GM19351 (cell line): ENCODE measurements around the gene CLTB.
"Not testable (repeated sequence)": the region's sequence is repeated elsewhere in the genome, so short reads cannot be mapped to it uniquely, and the experiment has no call there.

Experiments used
- ATAC-seq: cut with Tn5 transposase; IDR thresholded peaks from one replicate; pipeline ENCODE4 v1.9.1; 2021; ENCODE audit warnings: mild to moderate bottlenecking, moderate library complexity; ENCODE audit not compliant: unreplicated experiment

CLTB gene

GRCh38 chr5:176429972-176430371 is 13.6 kb upstream of the CLTB start:
- no peak for ATAC-seq

- ATAC-seq, result no peak
Observed at GRCh38 chr5:176427971-176428370, 11.6 kb upstream of the CLTB start.

- no peak for ATAC-seq
Observed at GRCh38 chr5:176426876-176427275, 10.5 kb upstream of the CLTB start.

DNA sequence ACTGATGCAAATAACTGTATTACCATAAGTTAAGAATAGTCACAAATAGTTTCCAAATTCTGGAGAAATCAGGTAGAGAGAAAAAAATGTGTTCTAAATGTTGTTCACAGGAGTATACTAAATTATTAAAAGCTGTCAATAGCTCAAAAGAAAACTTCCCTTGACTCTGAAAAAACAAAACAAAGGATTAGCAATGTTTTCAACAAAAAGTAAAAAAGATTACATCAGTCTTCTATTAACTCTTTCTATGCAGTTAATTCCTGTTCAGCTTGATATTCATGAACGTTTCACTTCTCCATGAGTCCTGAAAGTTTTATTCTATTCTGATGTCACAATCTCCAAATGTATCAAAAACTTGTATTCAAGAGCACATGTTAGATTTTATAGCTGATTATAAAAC is 9.5 kb upstream of the CLTB start:
- no peak for ATAC-seq

GRCh38 chr5:176425138-176425537 is 8.8 kb upstream of the CLTB start:
- no peak for ATAC-seq

GRCh38 chr5:176424181-176424580 is 7.8 kb upstream of the CLTB start:
- no peak for ATAC-seq

- ATAC-seq, result no peak
Observed at GRCh38 chr5:176420972-176421544, 4.7 kb upstream of the CLTB start.

DNA sequence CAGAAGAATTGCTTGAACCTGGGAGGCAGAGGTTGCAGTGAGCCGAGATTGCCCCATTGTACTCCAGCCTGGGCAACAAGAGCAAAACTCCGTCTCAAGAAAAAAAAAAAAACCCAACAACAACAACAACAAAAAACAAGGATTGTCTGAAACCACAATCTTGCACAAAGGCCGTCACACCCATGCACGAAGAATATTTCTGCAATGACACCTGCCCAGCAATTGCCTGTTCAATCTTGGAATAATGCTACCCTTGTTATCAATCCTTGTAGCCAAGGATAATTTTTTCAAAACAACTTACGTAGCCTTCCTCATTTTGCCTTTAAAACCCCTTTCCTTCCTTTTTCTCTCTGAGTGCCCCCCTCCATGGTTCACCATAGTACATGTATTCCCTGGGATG is 3.7 kb upstream of the CLTB start:
- no peak for ATAC-seq

GRCh38 chr5:176418251-176418650 is 1.9 kb upstream of the CLTB start:
- no peak for ATAC-seq

DNA sequence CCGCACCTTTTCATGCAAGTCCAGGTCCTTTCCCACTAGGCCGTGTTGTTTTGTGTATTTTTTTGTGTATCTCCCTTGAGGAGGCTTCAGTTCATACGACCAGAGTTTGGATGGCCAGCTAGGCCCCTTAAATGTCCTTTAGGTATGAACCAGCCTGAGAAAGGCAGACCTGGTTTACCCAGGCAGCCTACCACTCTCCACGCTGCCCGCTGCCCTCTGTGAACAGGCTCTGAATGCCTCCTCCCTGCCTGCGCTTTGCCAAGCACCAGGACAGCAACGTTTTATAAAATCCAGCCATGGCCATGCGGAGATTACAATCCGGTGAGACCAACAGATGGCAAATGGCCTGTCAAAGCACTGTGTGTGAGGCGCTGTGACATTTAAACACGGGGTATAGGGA is 626 bp upstream of the CLTB start:
- no peak for ATAC-seq

DNA sequence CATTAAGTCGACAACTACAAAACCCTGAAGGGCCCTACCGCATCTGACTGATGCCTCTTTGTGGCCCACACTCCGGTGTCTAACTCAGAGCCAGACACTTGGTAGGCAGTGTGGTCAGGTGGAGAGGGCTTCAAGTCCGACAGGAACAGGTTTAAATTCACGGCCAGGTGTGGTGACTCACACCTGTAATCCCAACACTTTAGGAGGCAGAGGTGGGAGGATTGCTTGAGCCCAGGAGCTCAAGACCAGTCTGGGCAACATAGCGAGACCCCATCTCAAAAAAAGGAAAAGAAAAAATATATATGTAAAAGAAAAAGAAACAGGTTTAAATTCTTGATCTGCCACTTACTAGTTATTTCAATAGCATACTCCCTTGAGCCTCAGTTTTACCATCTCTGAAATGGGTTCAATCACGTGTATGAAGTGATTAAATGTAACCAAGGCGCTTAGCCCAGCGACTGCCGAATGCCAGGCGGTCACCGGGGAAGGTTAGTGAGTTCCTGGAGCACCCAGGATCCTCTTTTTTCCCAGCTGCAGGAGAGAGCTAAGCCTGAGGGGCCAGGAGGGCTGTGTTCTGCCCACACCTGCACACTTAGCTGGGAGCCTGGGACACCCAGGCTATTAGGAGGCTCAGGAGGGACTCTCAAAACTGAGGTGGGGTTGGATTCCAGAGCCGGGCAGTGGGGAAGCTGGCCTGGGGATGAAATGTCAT is 943 bp downstream of the CLTB start:
- ATAC-seq, result peak; percentile 1

DNA sequence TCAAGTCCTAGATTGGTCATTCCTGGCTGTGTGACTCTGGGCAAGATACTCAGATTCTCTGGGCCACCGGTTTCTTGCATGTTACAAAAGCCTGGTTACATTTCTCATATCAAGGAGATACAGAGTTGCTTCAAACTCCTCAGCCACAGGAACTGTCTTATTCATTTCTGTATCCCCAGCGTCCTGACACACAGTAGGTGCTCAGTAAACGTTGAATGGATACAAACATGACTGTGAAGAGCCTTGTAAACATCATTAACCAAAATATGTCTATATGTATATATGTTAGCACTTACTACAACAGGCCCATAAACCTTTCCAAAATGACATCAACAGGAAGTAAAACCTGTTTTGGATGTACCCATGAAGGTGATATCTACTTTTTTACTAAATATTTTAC is 1.6 kb downstream of the CLTB start:
- ATAC-seq, result no peak

GRCh38 chr5:176413709-176414191 is 2.6 kb downstream of the CLTB start:
- ATAC-seq, result no peak

DNA sequence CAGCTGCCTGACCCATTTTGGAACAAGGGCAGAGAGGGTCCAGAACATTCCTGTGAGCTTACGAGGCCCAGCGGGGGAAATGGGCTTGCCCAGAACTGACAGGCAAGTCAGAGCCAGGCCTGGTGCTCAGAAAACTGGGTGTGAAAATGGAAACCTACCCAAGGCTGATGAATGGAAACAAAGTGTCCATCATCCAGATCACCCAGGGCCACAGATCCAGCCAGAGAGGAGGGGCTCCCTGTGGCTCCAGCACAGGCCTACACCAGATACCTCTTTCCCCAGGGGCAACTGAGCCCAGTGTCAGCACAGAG is 3.1 kb downstream of the CLTB start:
- no peak for ATAC-seq

DNA sequence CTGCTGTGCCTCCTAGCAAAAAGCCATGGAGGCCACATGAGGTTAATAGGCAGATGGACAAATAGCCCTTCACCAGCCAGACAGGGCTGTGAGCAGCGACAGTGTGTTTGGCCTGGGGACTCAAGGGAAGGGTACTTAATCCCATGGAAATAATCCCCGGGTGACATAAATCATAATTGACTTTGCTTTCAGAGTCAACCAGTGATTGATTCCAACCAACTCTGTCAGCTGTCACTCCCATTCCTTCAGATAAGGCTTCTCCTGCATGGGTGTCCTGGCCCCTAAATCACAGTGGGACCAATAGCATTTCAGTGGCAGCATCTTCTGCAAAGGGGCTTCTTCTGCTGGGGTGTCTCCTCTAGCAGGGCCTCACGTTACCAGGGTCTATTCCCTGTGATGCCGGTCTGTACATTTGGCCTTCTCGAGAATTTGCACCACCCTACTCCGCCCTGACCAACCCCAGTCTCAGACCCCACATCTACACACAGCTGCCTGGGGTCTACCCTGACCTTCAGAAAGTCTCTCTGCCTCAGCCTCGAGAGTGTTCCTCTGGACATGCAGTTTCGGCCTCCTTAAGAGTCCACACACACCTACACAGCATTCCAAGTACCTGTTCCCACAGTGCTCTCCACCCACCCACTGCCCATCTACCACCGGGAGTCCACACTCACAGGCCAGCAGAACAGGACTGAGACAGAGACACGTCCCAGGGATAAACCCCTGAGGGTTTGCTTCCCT is 3.7 kb downstream of the CLTB start:
- ATAC-seq, result no peak

GRCh38 chr5:176410486-176411180 is 5.7 kb downstream of the CLTB start:
- ATAC-seq, result no peak

DNA sequence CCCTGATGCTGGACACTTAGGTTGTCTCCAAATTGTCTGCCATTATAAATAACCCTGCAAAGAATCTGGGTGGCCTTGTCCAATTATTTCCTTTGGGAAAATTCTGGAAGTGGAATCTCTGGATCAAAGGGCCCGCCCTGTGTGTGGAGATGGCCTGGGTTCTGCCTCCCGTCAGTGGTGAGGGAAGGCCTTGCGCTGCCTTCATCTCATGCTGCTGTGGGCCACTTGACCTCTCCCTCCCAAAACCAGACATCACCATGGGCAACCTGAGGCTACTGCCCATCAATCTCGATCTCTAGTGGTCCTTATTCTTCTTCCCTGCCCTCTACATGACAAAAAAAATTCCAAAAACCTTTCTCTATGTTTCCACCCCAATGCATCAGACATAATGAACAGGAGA is 6.6 kb downstream of the CLTB start:
- ATAC-seq, result no peak

GRCh38 chr5:176408590-176408989 is 7.7 kb downstream of the CLTB start:
- ATAC-seq, result no peak

GRCh38 chr5:176408252-176408573 is 8.1 kb downstream of the CLTB start:
- not testable (repeated sequence) for ATAC-seq

- ATAC-seq, result no peak
Observed at GRCh38 chr5:176407456-176408251, 8.7 kb downstream of the CLTB start.

GRCh38 chr5:176406436-176407052 is 9.8 kb downstream of the CLTB start:
- ATAC-seq, result no peak
